HCT116 (cell line): ENCODE measurements around the gene FCN3. TPM values are rescaled to one million over a fixed set of nuclear protein-coding genes. Genes with fewer than 3 reads are reported as not detected.

Source experiments
- ATAC-seq: fragments of 200-7000 bp; cut with Tn5 transposase; 2 replicates; pipeline ENCODE4 v1.9.1; 2020; ENCODE audit warnings: mild to moderate bottlenecking, moderate library complexity
- BruUV-seq: library from RNA; stranded (reverse); fragments of 400-500 nt; replicated peaks from 2 replicates; lab custom pipeline; 2021; lab: Mats Ljungman, UMichigan
- CTCF ChIA-PET: fragments of 300-600 bp; sonication (Branson Sonifier 250); formaldehyde crosslinking; loops from one replicate; lab custom pipeline; 2021; ENCODE audit warnings: antibody characterized with exemption; lab: Charles Lee
- POLR2A ChIA-PET: fragments of 300-600, 350-600 bp; sonication (Branson Sonifier 250); formaldehyde crosslinking; loops from one replicate; lab custom pipeline; 2021; ENCODE audit warnings: antibody characterized with exemption; lab: Charles Lee
- RAD21 ChIA-PET, 2 experiments: fragments of 300-600 bp; sonication (Branson Sonifier 250); formaldehyde crosslinking; loops; one replicate each; lab custom pipeline; 2023; ENCODE audit warnings: low total read pairs in 2 of 2; ENCODE audit not compliant: uncharacterized antibody in 2 of 2, unreplicated experiment in 2 of 2, low non-redundant PET in 1 of 2; lab: Charles Lee
- DNase-seq: peaks from one replicate; pipeline ENCODE4 v3.0.0-alpha.2; 2010; ENCODE audit warnings: low read depth, low spot score
- H2AFZ ChIP-seq: fragments of 200-600 bp; shearing (Covaris generic), sonication (generic); 2 replicates; pipeline ENCODE4 v1.6.1; 2017; ENCODE audit warnings: low read depth, mixed run types, mixed read lengths, antibody characterized with exemption, low read length; ENCODE audit not compliant: poor library complexity, severe bottlenecking
- H3K27ac ChIP-seq: 2 replicates; pipeline ENCODE4 v1.5.1; 2012; ENCODE audit warnings: low read depth, low read length
- H3K27me3 ChIP-seq: fragments of 200-600 bp; sonication (generic); 2 replicates; pipeline ENCODE4 v1.6.1; 2016; ENCODE audit warnings: mixed run types, low read length, mixed read lengths; ENCODE audit not compliant: insufficient read depth
- H3K36me3 ChIP-seq, 2 experiments: fragments of 200-500 bp in 1 of 2; fragments of 200-600 bp in 1 of 2; sonication (Bioruptor generic) in 1 of 2; sonication (generic) in 1 of 2; 2 replicates each; pipeline versions ENCODE4 v1.5.1 to v1.6.1; 2014 to 2016; ENCODE audit warnings: low read length in 2 of 2, inconsistent platforms in 1 of 2, mixed read lengths in 1 of 2, mixed run types in 1 of 2; ENCODE audit not compliant: insufficient read depth in 2 of 2, control insufficient read depth in 1 of 2
- H3K4me1 ChIP-seq, 2 experiments: fragments of 200-600 bp in 1 of 2; sonication (generic) in 1 of 2; 2 replicates each; pipeline versions ENCODE4 v1.5.1 to v1.6.1; 2012 to 2017; ENCODE audit warnings: low read length in 2 of 2, inconsistent platforms in 1 of 2, mild to moderate bottlenecking in 1 of 2, mixed read lengths in 1 of 2, mixed run types in 1 of 2, moderate library complexity in 1 of 2; ENCODE audit not compliant: insufficient read depth in 2 of 2, control insufficient read depth in 1 of 2
- H3K4me2 ChIP-seq: fragments of 200-600 bp; sonication (generic); 2 replicates; pipeline ENCODE4 v1.6.1; 2017; ENCODE audit warnings: mixed run types, low read length, mixed read lengths
- H3K4me3 ChIP-seq, 2 experiments: fragments of 200-600 bp in 1 of 2; sonication (generic) in 1 of 2; replicated peaks in 1 of 2; 2 replicates each; pipeline ENCODE4 v1.5.1; 2011 to 2016; ENCODE audit warnings: low read length in 2 of 2, control low read depth in 1 of 2, low read depth in 1 of 2, mild to moderate bottlenecking in 1 of 2, mixed read lengths in 1 of 2, mixed run types in 1 of 2
- H3K79me2 ChIP-seq: fragments of 200-600 bp; sonication (generic); 2 replicates; pipeline ENCODE4 v1.6.1; 2017; ENCODE audit warnings: mild to moderate bottlenecking, mixed run types, low read length, moderate library complexity, mixed read lengths; ENCODE audit not compliant: insufficient read depth
- H3K9ac ChIP-seq: fragments of 200-600 bp; sonication (generic); 2 replicates; pipeline ENCODE4 v1.6.1; 2016; ENCODE audit warnings: low read length, mixed read lengths
- H3K9me2 ChIP-seq: fragments of 200-600 bp; sonication (generic), shearing (Covaris generic); 2 replicates; pipeline ENCODE4 v1.6.1; 2017; ENCODE audit warnings: mixed run types, mild to moderate bottlenecking, moderate library complexity; ENCODE audit not compliant: insufficient read depth
- H3K9me3 ChIP-seq, 2 experiments: fragments of 200-500 bp in 1 of 2; fragments of 200-600 bp in 1 of 2; sonication (Bioruptor generic) in 1 of 2; sonication (generic) in 1 of 2; 2 replicates each; pipeline ENCODE4 v1.6.1; 2014 to 2017; ENCODE audit warnings: low read length in 2 of 2, mixed read lengths in 2 of 2, inconsistent platforms in 1 of 2, low read depth in 1 of 2, mild to moderate bottlenecking in 1 of 2, mixed run types in 1 of 2, moderate library complexity in 1 of 2; ENCODE audit not compliant: control insufficient read depth in 1 of 2, insufficient read depth in 1 of 2
- H4K20me1 ChIP-seq: fragments of 200-600 bp; sonication (generic), shearing (Covaris generic); 2 replicates; pipeline ENCODE4 v1.6.1; 2017; ENCODE audit warnings: mixed run types, mild to moderate bottlenecking, moderate library complexity; ENCODE audit not compliant: insufficient read depth
- CBX3 ChIP-seq: IDR thresholded peaks from 2 replicates; pipeline ENCODE4 v1.6.1; 2012; ENCODE audit warnings: low read depth
- CEBPB ChIP-seq: IDR thresholded peaks from 2 replicates; pipeline ENCODE4 v1.6.1; 2012; ENCODE audit warnings: low read depth
- CTCF ChIP-seq, 3 experiments: fragments of 200-600 bp in 1 of 3; sonication (generic) in 1 of 3; IDR thresholded peaks in 2 of 3; conservative IDR thresholded peaks in 1 of 3; 2 replicates each; pipeline ENCODE4 v1.5.1; 2012 to 2017; ENCODE audit warnings: low read depth in 2 of 3, low read length in 2 of 3, antibody characterized with exemption in 1 of 3, borderline replicate concordance in 1 of 3, control low read depth in 1 of 3, mild to moderate bottlenecking in 1 of 3, mixed read lengths in 1 of 3, mixed run types in 1 of 3, moderate library complexity in 1 of 3; ENCODE audit not compliant: insufficient read depth in 1 of 3
- ELF1 ChIP-seq: IDR thresholded peaks from 2 replicates; pipeline ENCODE4 v1.6.1; 2012; ENCODE audit warnings: low read depth, borderline replicate concordance
- EZH2 ChIP-seq: fragments of 200-600 bp; sonication (generic); IDR thresholded peaks from 2 replicates; pipeline ENCODE4 v1.6.1; 2017; ENCODE audit warnings: antibody characterized with exemption, mixed run types
- EZH2phosphoT487 ChIP-seq: fragments of 200-600 bp; IDR thresholded peaks from 2 replicates; pipeline ENCODE4 v1.6.1; 2018; ENCODE audit warnings: antibody characterized with exemption, borderline replicate concordance
- JUND ChIP-seq: IDR thresholded peaks from 2 replicates; pipeline ENCODE4 v1.6.1; 2012
- POLR2A ChIP-seq: IDR thresholded peaks from 2 replicates; pipeline ENCODE4 v1.7.0; 2011; ENCODE audit warnings: borderline replicate concordance; ENCODE audit not compliant: insufficient read depth, insufficient read length; ENCODE audit errors: extremely low read depth
- SP1 ChIP-seq: IDR thresholded peaks from 2 replicates; pipeline ENCODE4 v1.6.1; 2012; ENCODE audit warnings: low read depth
- TCF7L2 ChIP-seq: IDR thresholded peaks from 2 replicates; pipeline ENCODE4 v1.7.0; 2011; ENCODE audit warnings: borderline replicate concordance, inconsistent platforms; ENCODE audit not compliant: insufficient read depth, insufficient read length; ENCODE audit errors: extremely low read depth
- ZFX ChIP-seq: fragments of 450-650 bp; IDR thresholded peaks from 2 replicates; pipeline ENCODE4 v1.6.1; 2017
- intact Hi-C: fragments of 100-400 bp; cut with micrococcal nuclease; formaldehyde crosslinking; loops from 2 replicates; pipeline ENCODE4 v1.10.0; 2022
- total RNA-seq: library from RNA; stranded (reverse); gene quantifications from one replicate; pipeline ENCODE4 v1.2.1, GENCODE V29; 2021; ENCODE audit not compliant: unreplicated experiment

FCN3 gene
- total RNA-seq, 1 experiment from 2014 or later: 1.2 TPM

GRCh38 chr1:27331922-27332321 lies 42.7 kb downstream of the FCN3 start:
- Histone ChIP-seq H3K9me2 (no peaks in the 10 kb centered on the region), H3K4me1 (no peaks in the 10 kb centered on the region), H3K36me3 (peaks cover 20 to 40% of the 10 kb centered on the region in 2 experiments), H3K9me3 (no peaks in the 10 kb centered on the region), H3K27me3 (no peaks in the 10 kb centered on the region), H3K79me2 (peaks cover 39% of the 10 kb centered on the region), H3K4me2 (no peak overlapping the region), H3K4me3 (no peak overlapping the region), H4K20me1 (no peaks in the 10 kb centered on the region), H3K27ac (no peak overlapping the region; the same call in 1 of the 2 replicates), H3K9ac (no peak overlapping the region), H2AFZ (no peak overlapping the region)
- intact Hi-C loops: no loop called here
- ChIA-PET RAD21 (interaction anchor here in 1 of 2 experiments (0.9 kb wide), 1 partner anchor 37 kb away, joined by 3 read pairs; no protein-coding TSS in a partner anchor), POLR2A (interaction anchor here (1.2 kb wide), 1 partner anchor 12 kb away, joined by 3 read pairs; no protein-coding TSS in a partner anchor), CTCF (interaction anchor here (0.7 to 2.2 kb wide), 9 partner anchors 10 to 66 kb away, joined by 3 to 13 read pairs (median 6); partner anchors contain the start of genes GPR3 and SYTL1)
- no TSS peak for BruUV-seq
- ATAC-seq (no peak), DNase-seq (no peak)
- TF ChIP-seq TCF7L2: no peak
- TF ChIP-seq JUND: no peak

GRCh38 chr1:27331426-27331825 lies 43.2 kb downstream of the FCN3 start:
- no TSS peak for BruUV-seq
- ATAC-seq: no peak
- H3K4me1 ChIP-seq: no peaks in the 10 kb centered on the region
- H3K36me3 ChIP-seq: peaks cover 22 to 38% of the 10 kb centered on the region in 2 experiments
- peaks cover 44% of the 10 kb centered on the region for H3K79me2 ChIP-seq
- no peak overlapping the region for H3K9ac ChIP-seq
- CTCF ChIA-PET: interaction anchor here (2.1 kb wide), 1 partner anchor 29 kb away, joined by 7 read pairs; no protein-coding TSS in a partner anchor
- no peaks in the 10 kb centered on the region for H3K9me2 ChIP-seq
- TF ChIP-seq EZH2 (no peak), SP1 (no peak), JUND (no peak), EZH2phosphoT487 (no peak), CTCF (IDR thresholded peaks at IDR 0.05 in 2 of 3, conservative IDR thresholded peaks at IDR 0.05 in 1 of 3; ENCODE audit: borderline replicate concordance in 1 of 3, insufficient read depth in 1 of 3, low read depth in 2 of 3, low read length in 2 of 3) (no peak), CEBPB (no peak), POLR2A (no peak), ELF1 (no peak), ZFX (no peak), CBX3 (no peak)
- TF ChIP-seq, all 23 proteins: peak for 0
- Histone ChIP-seq H3K9me3 (no peaks in the 10 kb centered on the region), H2AFZ (no peak overlapping the region), H3K4me3 (no peak overlapping the region), H4K20me1 (no peaks in the 10 kb centered on the region), H3K4me2 (no peak overlapping the region), H3K27ac (no peak overlapping the region), H3K27me3 (no peaks in the 10 kb centered on the region)
- intact Hi-C loops: no loop called here
- POLR2A ChIA-PET: no interaction called here
- RAD21 ChIA-PET: no interaction called here
- DNase-seq: no peak
